Activated CD4-positive, alpha-beta T cell treated with anti-CD3 and anti-CD28 coated beads for 4 hours (primary cell): ENCODE data around the gene AGAP3.

Experiments
- DNase-seq, 2 donors: peaks; one replicate each; pipeline ENCODE4 v3.0.0-alpha.2; 2020

AGAP3 gene

DNA sequence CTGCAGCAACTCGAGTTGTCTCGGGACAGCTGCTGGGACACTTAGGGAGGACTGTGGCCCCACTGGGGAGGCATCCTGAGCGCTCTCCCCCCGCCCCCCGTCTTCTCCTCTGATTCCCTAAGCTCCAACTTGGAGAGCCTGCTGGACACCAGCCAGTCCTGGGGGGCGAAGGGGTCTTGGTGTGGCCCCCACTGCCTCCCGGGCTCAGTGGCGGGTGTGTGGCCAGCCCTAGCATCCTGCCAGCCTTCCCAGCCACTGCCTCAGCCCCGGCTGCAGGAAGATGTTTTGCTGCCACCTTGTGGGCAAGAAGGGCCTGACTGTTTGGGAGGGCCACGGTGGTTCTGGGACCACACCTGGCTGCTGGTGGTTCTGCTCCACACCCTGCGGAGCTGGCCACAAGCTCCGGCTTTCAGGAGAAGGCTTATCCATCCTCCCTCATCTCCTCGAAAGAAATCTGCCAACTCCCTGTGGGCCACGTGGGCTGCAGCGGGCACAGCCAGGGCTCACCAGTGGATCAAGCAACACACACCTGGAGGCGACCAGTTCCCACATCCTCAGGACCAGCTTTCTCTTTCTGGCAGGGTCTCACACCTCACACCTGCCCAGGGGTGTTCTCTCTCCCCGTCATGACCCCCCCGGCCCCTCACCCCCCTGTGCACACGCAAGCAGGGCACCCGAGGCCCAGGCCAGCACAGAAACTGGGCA lies 24.8 kb downstream of the AGAP3 start:
- DNase-seq = peak; percentile 75 to 77

GRCh38 chr7:151113344-151114150 lies 27.3 kb downstream of the AGAP3 start:
- no peak for DNase-seq

GRCh38 chr7:151114151-151115090 lies 28.1 kb downstream of the AGAP3 start:
- DNase-seq = no peak

DNA sequence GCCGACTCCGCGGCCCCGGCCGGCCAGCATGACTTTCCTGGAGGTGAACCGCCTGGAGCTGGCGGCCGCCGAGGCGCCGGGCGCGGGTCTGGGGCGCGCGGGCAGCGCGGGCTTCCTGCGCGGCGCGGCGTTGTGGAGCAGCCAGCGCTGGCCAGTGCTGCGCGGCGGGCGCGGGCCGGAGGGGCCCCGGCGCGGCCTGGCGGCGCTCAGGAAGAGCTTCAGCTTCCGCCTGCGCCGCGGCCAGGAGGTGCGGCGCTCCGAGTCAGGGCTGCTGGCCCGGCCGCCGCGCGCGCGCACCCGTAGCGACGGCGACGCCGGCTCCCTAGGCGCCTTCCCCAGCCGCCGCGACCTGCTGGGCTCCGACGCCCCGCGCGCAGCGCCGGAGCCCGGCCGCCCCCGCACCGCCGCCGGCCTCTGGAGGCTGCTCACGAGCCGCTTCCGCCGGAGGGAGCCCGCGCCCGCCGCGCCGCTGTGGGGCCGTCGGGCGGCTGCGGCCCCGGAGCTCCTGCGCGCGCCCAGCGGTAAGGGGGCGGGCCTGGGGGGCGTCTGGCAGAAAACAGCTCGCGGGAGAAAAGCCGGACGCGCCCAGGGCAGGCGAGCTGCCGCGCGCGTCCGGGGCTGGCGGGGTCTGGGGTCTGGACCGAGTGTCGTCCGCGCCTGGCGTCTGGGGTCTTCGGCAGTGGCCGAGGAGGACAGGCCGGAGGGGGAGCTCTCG lies 29.0 kb downstream of the AGAP3 start:
- DNase-seq = peak; percentile 18 to 31

DNA sequence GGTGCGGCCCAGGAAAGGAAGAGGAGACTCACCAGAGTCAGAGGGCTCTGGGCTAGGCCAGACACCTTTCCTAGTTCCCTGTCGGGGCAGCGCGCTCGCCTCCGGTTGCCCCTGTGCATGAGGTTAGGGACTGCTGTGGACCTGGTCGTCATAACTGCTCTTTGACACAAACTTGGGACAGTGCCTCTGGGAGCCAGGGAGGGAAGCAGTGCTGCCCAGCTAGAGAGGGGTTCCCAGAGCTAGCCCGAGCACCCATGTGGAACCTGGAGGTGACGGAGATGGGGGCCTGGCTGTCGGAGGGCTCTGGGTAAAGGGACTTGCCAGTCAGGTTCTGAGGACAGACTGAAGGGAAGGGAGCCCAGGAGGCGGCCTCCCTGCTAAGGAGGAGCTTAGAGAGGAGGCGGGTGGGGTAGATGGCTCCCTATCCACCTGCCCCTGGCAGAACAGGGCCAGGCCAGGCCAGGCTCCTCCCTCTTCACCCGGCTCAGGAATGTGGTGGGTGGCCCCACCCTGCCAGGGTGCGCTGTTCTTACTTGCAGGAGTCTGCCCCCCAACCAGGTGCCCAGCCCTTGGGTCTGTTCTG lies 29.7 kb downstream of the AGAP3 start:
- DNase-seq = no peak

- no peak for DNase-seq
Observed at GRCh38 chr7:151116603-151117440, 30.5 kb downstream of the AGAP3 start.

DNA sequence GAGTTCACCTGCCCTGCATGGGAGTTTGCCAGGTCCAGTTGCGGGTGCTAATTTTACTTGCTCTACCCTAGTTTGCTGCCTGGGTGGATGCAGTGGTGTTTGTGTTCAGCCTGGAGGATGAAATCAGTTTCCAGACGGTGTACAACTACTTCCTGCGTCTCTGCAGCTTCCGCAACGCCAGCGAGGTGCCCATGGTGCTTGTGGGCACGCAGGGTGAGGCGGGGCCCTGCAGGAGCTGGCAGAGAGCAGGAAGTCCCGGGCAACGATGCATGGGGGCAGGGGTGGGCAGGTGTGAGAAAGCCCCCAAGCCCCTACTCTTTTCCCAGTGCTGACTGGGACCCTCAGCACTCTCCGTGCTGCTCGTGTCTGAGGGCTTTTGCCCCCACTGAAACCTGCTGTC lies 31.3 kb downstream of the AGAP3 start:
- DNase-seq = peak; percentile 25 to 30

- DNase-seq = no peak
Observed at GRCh38 chr7:151118108-151119054, 32.1 kb downstream of the AGAP3 start.

DNA sequence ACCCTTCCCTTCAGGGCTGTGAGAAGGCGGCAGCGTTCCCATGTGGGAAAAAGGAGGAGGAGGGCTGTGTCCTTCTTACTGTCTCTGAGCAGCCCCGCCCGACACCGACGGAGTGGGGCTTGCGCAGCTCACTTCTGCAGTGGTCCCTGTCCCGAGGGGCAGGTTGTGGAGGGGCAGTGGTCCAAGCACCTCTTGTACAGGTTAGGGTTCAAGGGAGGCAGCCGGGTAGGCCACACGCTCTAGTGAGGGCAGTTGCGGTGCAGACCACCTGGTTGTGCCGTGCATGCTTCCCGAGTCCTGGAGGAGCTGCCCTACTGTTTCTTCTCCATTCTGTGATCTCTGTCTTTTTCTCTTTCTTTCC lies 32.8 kb downstream of the AGAP3 start:
- no peak for DNase-seq

GRCh38 chr7:151119902-151120301 lies 33.6 kb downstream of the AGAP3 start:
- no peak for DNase-seq

DNA sequence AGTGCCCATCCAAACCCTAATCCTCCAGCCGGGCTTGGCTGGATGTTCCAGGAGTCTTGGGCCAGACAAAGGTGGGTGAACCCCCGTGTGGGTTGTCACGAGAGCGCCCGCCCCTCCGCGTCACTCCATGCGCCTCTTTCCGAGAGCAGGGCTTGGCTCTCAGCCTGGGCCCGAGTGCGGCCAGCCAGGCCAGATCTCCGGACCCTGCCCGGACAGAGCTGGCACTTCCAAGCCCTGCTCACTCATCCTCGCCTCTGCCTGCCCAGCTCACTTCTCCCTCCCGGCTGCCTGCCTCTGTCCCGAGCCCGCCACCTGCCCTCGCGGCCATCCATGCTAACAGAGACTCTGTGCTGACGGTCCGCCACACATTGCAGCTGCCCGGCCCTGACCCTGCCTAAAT lies 34.6 kb downstream of the AGAP3 start:
- no peak for DNase-seq

DNA sequence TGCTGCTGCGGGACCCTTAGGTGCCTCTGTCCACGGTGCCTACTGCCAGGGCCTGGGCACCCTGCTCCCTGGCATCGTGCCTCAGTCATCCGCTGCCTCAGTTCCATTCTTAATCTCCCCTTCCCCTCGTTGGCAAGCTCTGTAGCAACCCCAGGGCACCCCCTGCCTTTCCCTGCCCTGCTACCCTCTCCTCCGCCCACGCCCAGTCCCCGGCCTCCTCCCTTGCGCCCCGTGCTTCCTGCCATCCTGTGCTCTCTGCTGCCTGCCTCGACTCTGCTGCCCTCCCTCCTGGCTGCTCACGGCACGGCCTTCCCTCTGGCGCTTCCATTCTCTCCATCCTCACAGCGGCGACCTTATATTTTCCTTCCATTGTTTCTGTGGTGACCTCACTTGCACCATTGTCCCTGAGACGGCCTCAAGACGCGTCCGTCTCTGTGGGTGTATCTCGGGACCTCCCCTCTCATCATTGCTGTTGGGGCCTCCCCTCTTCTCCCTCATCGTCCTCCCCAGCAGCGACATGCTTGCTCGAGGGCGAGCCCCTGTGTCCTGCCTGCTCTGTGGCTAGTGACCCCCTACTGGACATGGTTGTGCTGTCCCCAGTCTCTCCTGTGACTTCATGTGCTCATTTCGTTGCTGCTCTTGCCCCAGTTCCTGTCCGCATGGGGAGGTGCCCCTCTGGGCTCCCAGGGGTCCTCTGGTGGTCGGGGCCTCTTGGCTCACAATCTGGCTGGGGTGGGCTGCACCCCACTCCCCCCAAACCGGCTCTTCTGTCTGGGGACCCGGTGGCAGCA lies 35.3 kb downstream of the AGAP3 start:
- DNase-seq = no peak

DNA sequence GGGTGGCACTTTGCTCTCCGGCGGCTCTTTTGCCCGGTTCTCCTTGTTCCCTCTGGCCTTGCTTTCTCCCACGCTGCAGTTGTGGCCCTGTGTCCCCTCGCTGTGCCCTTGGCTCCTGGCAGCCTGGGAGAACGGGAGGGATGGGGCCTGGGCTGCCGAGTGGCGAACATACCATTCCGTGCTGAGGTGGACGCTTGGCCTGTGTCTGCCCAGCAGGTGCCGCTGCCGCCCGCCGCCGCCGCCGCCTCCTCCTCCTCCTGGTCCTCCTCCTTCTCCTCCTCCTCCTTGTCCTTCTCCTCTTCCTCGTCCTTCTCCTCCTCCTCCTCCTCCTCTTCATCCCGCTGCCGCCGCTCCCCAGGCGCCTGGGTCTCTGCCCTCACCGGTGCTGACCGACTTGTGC lies 36.0 kb downstream of the AGAP3 start:
- no peak for DNase-seq

DNA sequence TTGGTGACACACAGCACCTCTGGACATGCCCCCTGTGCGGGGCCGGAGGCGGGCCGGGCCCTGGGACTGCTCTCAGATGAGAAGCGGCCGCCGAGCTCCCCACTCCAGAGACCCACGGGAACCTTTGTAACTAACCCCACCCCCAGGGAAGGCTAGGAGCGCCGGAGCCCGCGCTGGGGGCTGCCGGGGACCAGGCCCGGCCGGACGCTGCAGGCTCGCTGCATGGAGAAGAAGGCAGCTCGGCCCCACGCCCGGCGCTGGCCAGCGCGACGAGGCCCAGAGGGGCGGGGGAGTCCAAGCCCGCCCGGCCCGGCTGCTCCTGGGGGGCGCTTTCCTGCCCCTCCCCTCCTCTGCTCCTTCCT lies 36.5 kb downstream of the AGAP3 start:
- DNase-seq = no peak

DNA sequence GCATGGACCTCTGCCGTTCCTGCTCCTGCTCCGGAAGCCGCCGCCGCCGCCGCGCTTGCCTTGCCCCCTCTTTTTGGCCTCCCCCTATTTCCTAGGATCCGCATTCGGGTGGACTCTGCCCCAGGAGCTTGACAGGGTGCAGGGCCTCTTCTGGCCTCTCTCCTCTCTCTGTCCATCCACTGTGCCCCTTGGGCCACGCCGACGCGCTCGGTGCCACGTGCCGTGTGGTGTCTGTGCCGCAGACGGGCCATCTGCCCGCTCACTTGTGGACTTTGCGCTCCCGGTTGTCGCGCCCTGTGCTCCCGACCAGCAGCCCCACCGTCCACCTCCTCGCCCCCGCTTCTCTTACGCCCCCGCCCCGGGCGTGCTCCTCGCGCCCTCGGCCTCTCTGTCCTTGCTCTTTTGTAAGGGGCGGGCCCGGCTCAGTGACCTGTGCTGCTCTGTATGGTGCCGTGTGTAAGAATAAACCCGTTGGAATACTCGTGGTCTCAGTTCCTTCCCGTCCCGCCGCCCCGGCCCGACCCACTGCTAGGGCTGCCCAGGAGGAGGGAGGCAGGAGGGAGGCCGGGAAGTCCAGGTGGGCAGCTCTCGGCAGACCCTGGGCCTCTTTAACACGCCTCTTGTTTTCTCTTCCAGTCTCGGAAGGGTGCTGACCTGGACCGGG lies 37.0 kb downstream of the AGAP3 start:
- DNase-seq = no peak

- DNase-seq = peak; percentile 82 to 86
Observed at GRCh38 chr7:151123822-151124464, 37.7 kb downstream of the AGAP3 start.

GRCh38 chr7:151124481-151124880 lies 38.2 kb downstream of the AGAP3 start:
- DNase-seq = no peak

- DNase-seq = no peak
Observed at GRCh38 chr7:151124899-151125399, 38.7 kb downstream of the AGAP3 start.
